SJCRH30 (cell line): ENCODE results near the gene OR4M2. TPM values are rescaled to one million over a fixed set of nuclear protein-coding genes. Genes with fewer than 3 reads are reported as not detected.
"Not testable (repeated sequence)": the region's sequence is repeated elsewhere in the genome, so short reads cannot be mapped to it uniquely, and the experiment has no call there.

Source experiments
- DNase-seq, 2 experiments: peaks; one replicate each; pipeline ENCODE4 v3.0.0-alpha.2; 2015 to 2020
- H3K27ac ChIP-seq: fragments of 250-450 bp; sonication (Bioruptor Pico); 2 replicates; pipeline ENCODE4 v1.5.1; 2020; ENCODE audit warnings: mild to moderate bottlenecking, moderate library complexity
- H3K27me3 ChIP-seq: fragments of 250-450 bp; sonication (Bioruptor Pico); 2 replicates; pipeline ENCODE4 v1.5.1; 2020; ENCODE audit warnings: mild to moderate bottlenecking, moderate library complexity
- H3K36me3 ChIP-seq: fragments of 250-450 bp; sonication (Bioruptor Pico); 2 replicates; pipeline ENCODE4 v1.5.1; 2020; ENCODE audit warnings: mild to moderate bottlenecking, moderate library complexity
- H3K4me1 ChIP-seq: fragments of 250-450 bp; sonication (Bioruptor Pico); 2 replicates; pipeline ENCODE4 v1.5.1; 2020; ENCODE audit warnings: mild to moderate bottlenecking, moderate library complexity
- H3K4me3 ChIP-seq: fragments of 250-450 bp; sonication (Bioruptor Pico); 2 replicates; pipeline ENCODE4 v1.5.1; 2020; ENCODE audit warnings: mild to moderate bottlenecking, moderate library complexity
- H3K9me3 ChIP-seq: fragments of 250-450 bp; sonication (Bioruptor Pico); replicated peaks from 2 replicates; pipeline ENCODE4 v1.5.1; 2020; ENCODE audit warnings: mild to moderate bottlenecking, moderate library complexity
- total RNA-seq: library from RNA; depleted of rRNA; stranded (reverse); fragments of >200 nt; shearing (Covaris generic); gene quantifications from 2 replicates; pipeline ENCODE4 v1.2.3, GENCODE V29; 2014; rRNA removed

The OR4M2 gene
- total RNA-seq, result not detected in 2 replicates

DNA sequence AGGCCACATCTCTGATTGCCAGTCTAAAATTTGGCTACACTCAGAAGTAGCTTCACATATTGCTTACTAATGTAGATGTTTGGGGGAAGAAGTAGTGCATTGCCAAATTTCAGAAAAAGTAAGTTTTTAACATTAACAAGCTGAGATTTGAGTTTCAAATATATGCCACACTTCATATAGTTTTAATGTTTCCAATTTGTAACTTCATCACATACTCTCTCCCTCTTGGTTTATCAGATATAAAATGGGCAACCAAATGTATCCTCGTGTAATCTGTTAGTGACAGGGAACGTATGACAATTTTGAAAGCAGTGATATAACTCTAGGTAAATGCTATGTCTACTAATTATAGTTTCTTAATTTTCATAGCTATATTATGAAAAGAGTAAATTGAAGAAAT, at the start of gene OR4M2:
OR4M2 (plus strand) TSS at position 301 of the 400 bp plus-strand sequence; CDS start at position 399, 98 bp downstream.
- H3K36me3 ChIP-seq, H3K4me1 ChIP-seq, H3K9me3 ChIP-seq, H3K4me3 ChIP-seq, DNase-seq, H3K27ac ChIP-seq, H3K27me3 ChIP-seq: not testable (repeated sequence)

- H3K4me1 ChIP-seq, DNase-seq, H3K27ac ChIP-seq, H3K9me3 ChIP-seq, H3K36me3 ChIP-seq, H3K4me3 ChIP-seq, H3K27me3 ChIP-seq: not testable (repeated sequence)
Measured at GRCh38 chr15:22069267-22069666, 11.1 kb upstream of the OR4M2 start.

DNA sequence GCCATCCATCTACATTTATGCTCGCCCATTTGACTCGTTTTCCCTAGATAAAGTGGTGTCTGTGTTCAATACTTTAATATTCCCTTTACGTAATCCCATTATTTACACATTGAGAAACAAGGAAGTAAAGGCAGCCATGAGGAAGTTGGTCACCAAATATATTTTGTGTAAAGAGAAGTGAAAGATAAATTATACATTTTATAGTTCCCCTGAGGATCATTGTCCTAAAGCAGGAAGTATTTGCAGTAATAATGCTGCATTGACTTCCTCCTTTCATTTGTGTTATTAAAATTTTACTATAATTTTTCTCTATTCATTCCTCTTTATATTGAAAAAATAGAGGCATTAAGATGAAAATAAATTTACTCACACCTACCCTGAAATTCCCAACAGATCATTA, 1.1 kb downstream of the OR4M2 start:
- H3K36me3 ChIP-seq, H3K9me3 ChIP-seq, H3K4me3 ChIP-seq, H3K4me1 ChIP-seq, H3K27ac ChIP-seq, DNase-seq, H3K27me3 ChIP-seq: not testable (repeated sequence)

DNA sequence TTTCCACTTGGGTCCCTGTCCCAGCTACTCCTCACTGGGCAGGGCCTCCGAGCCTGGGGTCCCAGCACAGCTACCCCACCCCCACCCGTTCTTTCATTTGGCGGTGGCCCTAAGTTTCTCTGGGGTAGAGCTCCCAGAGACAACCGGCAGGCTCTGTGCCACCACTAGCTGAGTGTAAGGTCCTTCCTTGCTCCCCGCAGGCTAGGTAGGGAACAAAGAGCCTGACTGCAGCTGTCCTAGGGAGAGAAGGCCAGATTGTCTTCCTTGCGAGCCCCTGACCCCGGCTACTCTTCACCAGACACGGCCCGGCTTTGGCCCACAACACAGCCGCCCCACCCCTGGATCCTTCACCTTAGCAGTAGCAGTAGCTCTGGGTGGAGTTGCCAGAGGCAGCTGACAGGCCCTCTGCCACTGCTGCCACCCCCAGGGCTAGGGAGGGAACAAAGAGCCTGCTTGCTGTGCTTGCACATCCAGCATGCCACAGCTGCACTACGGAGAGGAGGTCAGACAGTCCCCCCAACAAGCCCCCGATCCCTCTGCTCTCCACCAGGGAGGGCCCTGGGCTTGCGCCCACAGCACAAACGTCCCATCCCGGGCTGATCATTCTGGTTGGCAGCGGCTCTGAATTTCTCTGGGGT, 18.4 kb downstream of the OR4M2 start:
- H3K36me3 ChIP-seq, H3K27ac ChIP-seq, H3K27me3 ChIP-seq, H3K4me1 ChIP-seq, H3K4me3 ChIP-seq, H3K9me3 ChIP-seq: not testable (repeated sequence)
- DNase-seq, result peak in 1 of 2 experiments; percentile 31

GRCh38 chr15:22099289-22099891, 19.1 kb downstream of the OR4M2 start:
- not testable (repeated sequence) for H3K27me3 ChIP-seq, H3K4me1 ChIP-seq, H3K36me3 ChIP-seq, DNase-seq, H3K27ac ChIP-seq, H3K9me3 ChIP-seq, H3K4me3 ChIP-seq

- not testable (repeated sequence) for H3K4me3 ChIP-seq, H3K27ac ChIP-seq, H3K4me1 ChIP-seq, H3K9me3 ChIP-seq, H3K27me3 ChIP-seq, DNase-seq, H3K36me3 ChIP-seq
Measured at GRCh38 chr15:22122033-22122432, 41.7 kb downstream of the OR4M2 start.

Other genes starting within 250 kb of the OR4M2 start
- not detected in 2 replicates for gene POTEB, start 202.8 kb upstream of the OR4M2 start, total RNA-seq